Cardiac fibroblast (primary cell): Measurements from ENCODE around the gene ARHGDIG.
"Not testable (repeated sequence)": the region's sequence is repeated elsewhere in the genome, so short reads cannot be mapped to it uniquely, and the experiment has no call there.

Source experiments
- DNase-seq, 2 donors: peaks; one replicate each; pipeline versions ENCODE4 v3.0.0 to v3.0.0-alpha.2; 2010; ENCODE audit warnings: low read depth in 2 of 2
- H3K4me3 ChIP-seq, 2 donors: replicated peaks in 1 of 2; 1 replicate in 1 of 2; 2 replicates in 1 of 2; pipeline ENCODE4 v1.5.1; 2011; ENCODE audit warnings: low read depth in 2 of 2, low read length in 2 of 2, mild to moderate bottlenecking in 2 of 2, moderate library complexity in 1 of 2
- CTCF ChIP-seq: IDR thresholded peaks from one replicate; pipeline ENCODE4 v1.5.1; 2011; ENCODE audit warnings: low read depth, mild to moderate bottlenecking, low read length, inconsistent platforms

The ARHGDIG gene

GRCh38 chr16:266258-267164 lies 13.9 kb upstream of the ARHGDIG start:
- DNase-seq = no peak
- H3K4me3 ChIP-seq = no peak overlapping the region
- no peak for TF ChIP-seq CTCF

GRCh38 chr16:267562-267961 lies 12.8 kb upstream of the ARHGDIG start:
- not testable (repeated sequence) for DNase-seq, H3K4me3 ChIP-seq

- no peak for TF ChIP-seq CTCF
- H3K4me3 ChIP-seq = no peak overlapping the region
- DNase-seq = no peak
These were observed 12.0 kb upstream of the ARHGDIG start for GRCh38 chr16:268141-269053.

GRCh38 chr16:269061-269796 lies 11.2 kb upstream of the ARHGDIG start:
- TF ChIP-seq CTCF = no peak
- H3K4me3 ChIP-seq = no peak overlapping the region
- DNase-seq = no peak

GRCh38 chr16:270381-271255 lies 9.8 kb upstream of the ARHGDIG start:
- DNase-seq = no peak
- no peak for TF ChIP-seq CTCF
- H3K4me3 ChIP-seq = no peak overlapping the region

GRCh38 chr16:272633-273546 lies 7.5 kb upstream of the ARHGDIG start:
- no peak for TF ChIP-seq CTCF
- no peak for DNase-seq
- H3K4me3 ChIP-seq = no peak overlapping the region
